Coronary artery (tissue), 2 donors: Measurements from ENCODE around the gene PSMB1.
"Not testable (repeated sequence)": the region's sequence is repeated elsewhere in the genome, so short reads cannot be mapped to it uniquely, and the experiment has no call there.

ENCODE experiments used
- DNase-seq: peaks from one replicate; pipeline ENCODE4 v3.0.0-alpha.2; 2017; ENCODE audit warnings: low spot score
- H3K27ac ChIP-seq, 2 donors: fragments of 200-600 bp; sonication (generic); one replicate each; pipeline ENCODE4 v1.5.1; 2016 to 2019
- H3K4me3 ChIP-seq: fragments of 200-600 bp; sonication (generic); 2 replicates; pipeline ENCODE4 v1.5.1; 2016; ENCODE audit warnings: mild to moderate bottlenecking, moderate library complexity
- CTCF ChIP-seq: fragments of 200-600 bp; sonication (generic); IDR thresholded peaks from one replicate; pipeline ENCODE4 v1.5.1; 2019; ENCODE audit warnings: antibody characterized with exemption

PSMB1 gene

GRCh38 chr6:170510631-170511030 lies 42.5 kb downstream of the PSMB1 start:
- no peak for DNase-seq
- no peak overlapping the region for H3K4me3 ChIP-seq
- TF ChIP-seq CTCF = no peak
- no peak overlapping the region for H3K27ac ChIP-seq

DNA sequence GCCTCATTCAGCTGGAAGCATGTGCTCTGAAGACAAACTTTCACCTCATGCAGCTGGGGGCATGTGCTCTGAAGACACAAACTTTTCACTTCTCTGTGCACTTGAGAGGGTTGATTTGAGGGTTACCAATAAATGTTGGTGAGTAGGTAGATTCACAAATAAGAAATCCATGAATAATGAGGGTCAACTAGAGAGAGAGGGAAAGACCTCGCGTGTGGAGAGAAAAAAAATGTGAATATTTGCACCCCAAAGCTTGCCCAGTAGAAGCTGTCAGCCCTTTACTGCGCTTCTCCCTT lies 43.4 kb downstream of the PSMB1 start:
- Histone ChIP-seq H3K27ac (no peak overlapping the region), H3K4me3 (no peak overlapping the region)
- no peak for DNase-seq
- TF ChIP-seq CTCF = no peak

DNA sequence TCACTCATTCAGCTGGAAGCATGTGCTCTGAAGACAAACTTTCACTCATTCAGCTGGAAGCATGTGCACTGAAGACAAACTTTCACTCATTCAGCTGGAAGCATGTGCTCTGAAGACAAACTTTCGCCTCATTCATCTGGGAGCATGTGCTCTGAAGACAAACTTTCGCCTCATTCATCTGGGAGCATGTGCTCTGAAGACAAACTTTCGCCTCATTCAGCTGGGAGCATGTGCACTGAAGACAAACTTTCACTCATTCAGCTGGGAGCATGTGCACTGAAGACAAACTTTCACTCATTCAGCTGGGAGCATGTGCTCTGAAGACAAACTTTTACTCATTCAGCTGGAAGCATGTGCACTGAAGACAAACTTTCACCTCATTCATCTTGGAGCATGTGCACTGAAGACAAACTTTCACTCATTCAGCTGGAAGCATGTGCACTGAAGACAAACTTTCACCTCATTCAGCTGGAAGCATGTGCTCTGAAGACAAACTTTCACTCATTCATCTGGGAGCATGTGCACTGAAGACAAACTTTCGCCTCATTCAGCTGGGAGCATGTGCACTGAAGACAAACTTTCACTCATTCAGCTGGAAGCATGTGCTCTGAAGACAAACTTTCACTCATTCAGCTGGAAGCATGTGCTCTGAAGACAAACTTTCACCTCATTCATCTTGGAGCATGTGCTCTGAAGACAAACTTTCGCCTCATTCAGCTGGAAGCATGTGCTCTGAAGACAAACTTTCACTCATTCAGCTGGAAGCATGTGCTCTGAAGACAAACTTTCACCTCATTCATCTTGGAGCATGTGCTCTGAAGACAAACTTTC lies 44.0 kb downstream of the PSMB1 start:
- not testable (repeated sequence) for H3K27ac ChIP-seq, DNase-seq, H3K4me3 ChIP-seq

GRCh38 chr6:170508275-170508674 lies 44.8 kb downstream of the PSMB1 start:
- not testable (repeated sequence) for DNase-seq, H3K27ac ChIP-seq, H3K4me3 ChIP-seq

- not testable (repeated sequence) for H3K4me3 ChIP-seq, DNase-seq, H3K27ac ChIP-seq
Observed at GRCh38 chr6:170507728-170508127, 45.4 kb downstream of the PSMB1 start.

- no peak overlapping the region for H3K4me3 ChIP-seq
- DNase-seq = no peak
- no peak for TF ChIP-seq CTCF
- no peak overlapping the region for H3K27ac ChIP-seq
Observed at GRCh38 chr6:170506446-170506845, 46.7 kb downstream of the PSMB1 start.

DNA sequence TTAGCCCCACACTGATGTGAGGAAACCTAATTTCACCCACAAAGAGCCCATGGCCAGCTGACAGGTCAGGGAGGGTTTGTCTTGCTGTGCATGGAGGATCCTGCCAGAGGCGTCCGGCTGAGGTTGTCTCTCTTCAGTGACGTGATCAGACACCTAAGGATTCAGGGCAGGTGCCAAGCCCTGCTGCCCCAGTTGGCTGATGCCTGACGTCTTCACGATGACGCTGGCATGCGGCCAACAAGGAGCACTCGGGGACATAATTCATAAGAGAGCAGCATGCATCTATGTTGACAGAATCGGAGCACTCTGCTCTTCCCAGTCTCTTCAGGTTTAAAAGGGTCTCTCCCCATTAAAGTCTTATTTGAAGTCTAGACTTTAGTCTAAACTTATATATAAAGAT lies 47.8 kb downstream of the PSMB1 start:
- Histone ChIP-seq H3K4me3 (no peak overlapping the region), H3K27ac (no peak overlapping the region)
- DNase-seq = no peak
- TF ChIP-seq CTCF = no peak

- no peak overlapping the region for H3K27ac ChIP-seq
- no peak for DNase-seq
- TF ChIP-seq CTCF = no peak
- H3K4me3 ChIP-seq = no peak overlapping the region
Observed at GRCh38 chr6:170504479-170504878, 48.6 kb downstream of the PSMB1 start.

DNA sequence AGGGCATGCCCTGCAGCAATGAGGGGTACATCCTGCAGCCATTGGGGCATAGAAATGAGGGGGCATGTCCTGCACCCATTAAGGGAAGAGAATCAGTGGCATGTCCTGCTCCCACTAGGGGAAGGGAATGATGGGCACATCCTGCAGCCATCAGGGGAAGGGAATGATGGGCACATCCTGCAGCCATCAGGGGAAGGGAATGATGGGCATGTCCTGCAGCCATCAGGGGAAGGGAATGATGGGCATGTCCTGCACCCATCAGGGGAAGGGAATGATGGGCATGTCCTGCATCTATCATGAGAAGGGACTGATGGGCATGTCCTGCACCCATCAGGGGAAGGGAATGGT lies 49.7 kb downstream of the PSMB1 start:
- no peak for DNase-seq
- Histone ChIP-seq H3K27ac (no peak overlapping the region), H3K4me3 (no peak overlapping the region)
- no peak for TF ChIP-seq CTCF

GRCh38 chr6:170502733-170503413 lies 50.2 kb downstream of the PSMB1 start:
- not testable (repeated sequence) for H3K4me3 ChIP-seq, H3K27ac ChIP-seq, DNase-seq

GRCh38 chr6:170502268-170502667 lies 50.8 kb downstream of the PSMB1 start:
- not testable (repeated sequence) for DNase-seq, H3K4me3 ChIP-seq, H3K27ac ChIP-seq
